ENCODE measurements around the gene GPATCH2. TPM values are rescaled to one million over a fixed set of nuclear protein-coding genes. Genes with fewer than 3 reads are reported as not detected.

The GPATCH2 gene
- polyA plus RNA-seq, 1 donor from 2014 or later = 12.3 TPM

GRCh38 chr1:217484871-217485270, 146.0 kb downstream of the GPATCH2 start (continued):
- no peak for TF ChIP-seq CTCF (IDR thresholded peaks at IDR 0.05; ENCODE audit: poor library complexity, severe bottlenecking)

GRCh38 chr1:217482356-217483102, 148.4 kb downstream of the GPATCH2 start:
- Histone ChIP-seq H2AFZ (ENCODE audit: low read depth, low read length) (no peak overlapping the region), H3K79me2 (replicated peaks; ENCODE audit: insufficient read depth, low read length) (no peaks in the 10 kb centered on the region), H3K9me2 (ENCODE audit: insufficient read depth, low read length) (no peaks in the 10 kb centered on the region), H3K27me3 (ENCODE audit: insufficient read depth, low read depth, low read length) (no peaks in the 10 kb centered on the region), H3K4me2 (ENCODE audit: low read length) (no peak overlapping the region), H3K4me3 (ENCODE audit: low read length) (no peak overlapping the region), H3K9ac (ENCODE audit: low read length) (no peak overlapping the region), H3K36me3 (ENCODE audit: insufficient read depth, low read length) (no peaks in the 10 kb centered on the region), H4K20me1 (ENCODE audit: insufficient read depth) (no peaks in the 10 kb centered on the region), H3F3A (ENCODE audit: insufficient read depth, low read length, poor library complexity, severe bottlenecking) (no peaks in the 10 kb centered on the region), H3K9me3 (ENCODE audit: low read length) (peaks cover 4% of the 10 kb centered on the region), H3K27ac (ENCODE audit: low read length) (no peak overlapping the region)
- TF ChIP-seq CTCF (IDR thresholded peaks at IDR 0.05; ENCODE audit: poor library complexity, severe bottlenecking) (no peak), POLR2AphosphoS5 (IDR thresholded peaks at IDR 0.05) (no peak), EP300 (conservative IDR thresholded peaks at IDR 0.05; ENCODE audit: poor library complexity, severe bottlenecking) (no peak), EZH2 (IDR thresholded peaks at IDR 0.05; ENCODE audit: borderline replicate concordance, insufficient read depth, low read length, poor library complexity, severe bottlenecking) (no peak), TAF1 (IDR thresholded peaks at IDR 0.05; ENCODE audit: low read depth) (no peak), SMC3 (conservative IDR thresholded peaks at IDR 0.05; ENCODE audit: poor library complexity) (no peak), MXI1 (conservative IDR thresholded peaks at IDR 0.05; ENCODE audit: poor library complexity, severe bottlenecking) (no peak), RAD21 (conservative IDR thresholded peaks at IDR 0.05) (no peak)
- TF ChIP-seq, protein P1, sequence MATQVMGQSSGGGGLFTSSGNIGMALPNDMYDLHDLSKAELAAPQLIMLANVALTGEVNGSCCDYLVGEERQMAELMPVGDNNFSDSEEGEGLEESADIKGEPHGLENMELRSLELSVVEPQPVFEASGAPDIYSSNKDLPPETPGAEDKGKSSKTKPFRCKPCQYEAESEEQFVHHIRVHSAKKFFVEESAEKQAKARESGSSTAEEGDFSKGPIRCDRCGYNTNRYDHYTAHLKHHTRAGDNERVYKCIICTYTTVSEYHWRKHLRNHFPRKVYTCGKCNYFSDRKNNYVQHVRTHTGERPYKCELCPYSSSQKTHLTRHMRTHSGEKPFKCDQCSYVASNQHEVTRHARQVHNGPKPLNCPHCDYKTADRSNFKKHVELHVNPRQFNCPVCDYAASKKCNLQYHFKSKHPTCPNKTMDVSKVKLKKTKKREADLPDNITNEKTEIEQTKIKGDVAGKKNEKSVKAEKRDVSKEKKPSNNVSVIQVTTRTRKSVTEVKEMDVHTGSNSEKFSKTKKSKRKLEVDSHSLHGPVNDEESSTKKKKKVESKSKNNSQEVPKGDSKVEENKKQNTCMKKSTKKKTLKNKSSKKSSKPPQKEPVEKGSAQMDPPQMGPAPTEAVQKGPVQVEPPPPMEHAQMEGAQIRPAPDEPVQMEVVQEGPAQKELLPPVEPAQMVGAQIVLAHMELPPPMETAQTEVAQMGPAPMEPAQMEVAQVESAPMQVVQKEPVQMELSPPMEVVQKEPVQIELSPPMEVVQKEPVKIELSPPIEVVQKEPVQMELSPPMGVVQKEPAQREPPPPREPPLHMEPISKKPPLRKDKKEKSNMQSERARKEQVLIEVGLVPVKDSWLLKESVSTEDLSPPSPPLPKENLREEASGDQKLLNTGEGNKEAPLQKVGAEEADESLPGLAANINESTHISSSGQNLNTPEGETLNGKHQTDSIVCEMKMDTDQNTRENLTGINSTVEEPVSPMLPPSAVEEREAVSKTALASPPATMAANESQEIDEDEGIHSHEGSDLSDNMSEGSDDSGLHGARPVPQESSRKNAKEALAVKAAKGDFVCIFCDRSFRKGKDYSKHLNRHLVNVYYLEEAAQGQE (IDR thresholded peaks at IDR 0.05; ENCODE audit: borderline replicate concordance) = no peak
